ENCODE measurements around the gene A3GALT2.

DNA sequence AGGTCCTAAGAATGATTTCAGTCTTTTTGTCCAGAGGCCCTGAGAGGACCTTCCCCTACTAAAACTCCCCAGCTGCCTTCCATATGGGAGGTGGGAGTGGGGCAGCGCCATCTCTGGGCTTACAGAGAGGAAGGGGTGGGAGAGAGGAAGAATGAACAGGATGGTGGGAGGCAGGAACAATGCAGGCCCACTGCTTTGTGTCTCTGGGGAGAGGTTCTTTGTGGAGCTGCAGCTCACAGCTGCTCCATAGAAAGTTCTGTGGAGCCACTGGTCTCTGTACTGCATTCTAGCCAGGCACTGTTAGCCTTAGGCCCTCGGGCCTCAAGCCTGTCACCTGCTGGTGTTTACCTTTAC lies 43.6 kb upstream of the A3GALT2 start:
- no peak for TF ChIP-seq POLR2A (IDR thresholded peaks at IDR 0.05; ENCODE audit: low read depth, low read length)
- no peak for TF ChIP-seq POLR2AphosphoS5 (IDR thresholded peaks at IDR 0.05; ENCODE audit: low read depth, low read length)
- no peak for TF ChIP-seq TAF1 (IDR thresholded peaks at IDR 0.05; ENCODE audit: borderline replicate concordance, low read depth, low read length)

All from GM12892 (cell line).